Umbilical cord (tissue), 2 donors: ENCODE results near the gene OGFR. TPM values are rescaled to one million over a fixed set of nuclear protein-coding genes. Genes with fewer than 3 reads are reported as not detected.
A peak's percentile ranks its signal among the peaks of the same experiment; 100 is the strongest.

Experiments
- DNase-seq: peaks from one replicate; pipeline ENCODE4 v3.0.0-alpha.2; 2015; ENCODE audit warnings: low spot score
- total RNA-seq: library from RNA; depleted of rRNA; stranded (reverse); fragments of >200 nt; gene quantifications from one replicate; pipeline ENCODE4 v1.2.3, GENCODE V29; 2014; ENCODE audit warnings: low replicate concordance; ENCODE audit not compliant: insufficient read depth

The OGFR gene
- total RNA-seq, 1 donor from 2014 or later, result 13.7 TPM

GRCh38 chr20:62799459-62799858, 5.2 kb upstream of the OGFR start:
- no peak for DNase-seq

DNA sequence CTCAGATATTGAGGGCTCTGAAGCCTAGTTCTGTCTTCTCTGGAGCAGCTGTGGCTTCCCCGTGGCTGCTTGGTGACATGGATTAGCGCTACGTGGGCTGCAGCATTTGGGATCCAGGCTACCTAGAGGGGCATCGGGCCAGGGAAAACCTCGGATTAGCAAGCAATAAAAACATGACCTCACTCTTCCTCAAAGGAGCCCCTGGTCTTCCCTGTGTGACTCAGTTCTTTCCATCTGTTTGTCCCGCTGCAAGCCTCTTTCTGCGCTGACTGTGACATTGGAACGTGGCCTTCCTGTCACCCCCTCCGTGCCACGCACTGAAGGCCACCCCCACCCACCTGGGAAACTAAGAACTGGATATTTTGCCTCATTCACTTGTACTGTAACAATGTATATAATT, 4.8 kb upstream of the OGFR start:
- no peak for DNase-seq

DNA sequence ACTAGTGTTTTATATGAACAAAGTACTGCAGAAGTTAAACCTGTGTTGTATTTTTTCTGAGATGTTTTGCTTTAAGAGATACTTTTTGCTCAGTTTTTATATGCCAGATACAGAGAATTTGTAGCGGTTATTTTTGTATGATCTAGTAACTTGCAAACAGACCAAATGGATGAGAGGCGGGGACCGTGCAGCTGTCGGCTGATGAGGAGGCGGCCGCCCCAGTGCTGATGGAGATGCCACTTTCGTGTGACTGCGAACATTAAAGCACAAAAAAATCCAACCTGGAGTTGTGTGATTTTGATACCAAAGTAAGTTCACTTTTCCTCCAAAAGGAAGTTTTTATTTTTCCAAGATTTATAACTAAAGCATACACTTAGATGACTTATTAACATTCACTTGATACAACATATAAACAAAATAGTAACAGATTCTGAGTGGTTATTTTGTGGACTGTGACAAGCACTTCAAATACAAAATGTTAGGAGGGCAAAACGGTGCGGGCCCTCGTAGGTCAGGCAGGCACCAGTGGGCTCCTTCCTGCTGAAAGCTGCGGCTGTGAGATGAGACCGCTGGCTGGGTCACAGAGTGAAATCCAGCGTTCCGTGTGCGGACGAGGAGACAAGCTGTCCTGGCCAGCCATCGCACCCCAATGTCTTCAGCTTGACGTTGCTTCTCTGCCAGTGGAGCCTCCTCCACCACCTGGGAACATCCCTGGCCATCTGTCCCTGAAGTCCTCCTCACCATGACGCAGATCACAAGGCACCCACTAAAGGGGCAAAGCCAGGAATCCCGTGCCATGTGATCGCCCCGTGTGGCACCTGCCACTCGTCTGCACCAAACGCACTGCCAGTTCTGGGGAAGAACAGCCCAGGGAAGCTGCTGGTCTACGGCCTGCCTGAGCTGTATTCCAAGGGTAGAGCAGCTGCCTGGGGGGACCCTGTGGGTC, 4.0 kb upstream of the OGFR start:
- no peak for DNase-seq

- no peak for DNase-seq
Observed at GRCh38 chr20:62801284-62802010, 3.2 kb upstream of the OGFR start.

DNA sequence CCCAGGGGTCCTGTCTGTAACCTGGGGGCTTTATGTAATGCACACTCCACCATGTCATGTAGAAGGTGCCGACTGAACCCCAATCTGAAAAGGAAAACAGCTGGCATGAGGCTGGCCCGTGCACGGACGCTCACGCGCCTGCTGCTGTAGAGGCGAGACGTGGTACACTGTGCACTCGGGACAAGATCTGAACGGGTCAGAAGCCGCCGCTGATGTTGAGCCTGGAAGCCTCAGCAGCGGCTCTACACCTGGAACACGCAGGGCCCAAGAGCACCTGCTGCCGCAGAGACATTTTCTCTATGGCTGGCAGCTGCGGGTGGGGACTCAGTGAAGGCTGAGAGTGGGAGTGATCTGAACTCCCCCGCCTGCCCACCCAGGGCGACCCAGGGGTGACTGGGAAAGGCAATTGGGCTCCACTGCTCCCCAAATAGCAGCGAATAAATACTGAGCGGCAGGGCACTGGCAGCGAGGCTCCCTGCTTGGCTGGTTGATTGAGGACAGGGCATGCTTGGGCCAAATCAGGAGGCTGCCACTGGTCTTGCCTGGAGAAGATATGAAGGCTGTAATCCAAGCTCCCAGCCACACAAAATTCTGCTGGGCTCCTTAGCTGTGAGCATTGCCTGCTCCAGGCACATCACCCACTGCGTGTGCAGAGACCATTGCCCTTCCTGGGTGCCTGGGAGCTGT, 2.5 kb upstream of the OGFR start:
- DNase-seq, result no peak

GRCh38 chr20:62804021-62804626, 511 bp upstream of the OGFR start:
- DNase-seq, result no peak

- no peak for DNase-seq
Observed at GRCh38 chr20:62805155-62805710, 598 bp downstream of the OGFR start.

GRCh38 chr20:62805711-62806382, 1.2 kb downstream of the OGFR start:
- no peak for DNase-seq

DNA sequence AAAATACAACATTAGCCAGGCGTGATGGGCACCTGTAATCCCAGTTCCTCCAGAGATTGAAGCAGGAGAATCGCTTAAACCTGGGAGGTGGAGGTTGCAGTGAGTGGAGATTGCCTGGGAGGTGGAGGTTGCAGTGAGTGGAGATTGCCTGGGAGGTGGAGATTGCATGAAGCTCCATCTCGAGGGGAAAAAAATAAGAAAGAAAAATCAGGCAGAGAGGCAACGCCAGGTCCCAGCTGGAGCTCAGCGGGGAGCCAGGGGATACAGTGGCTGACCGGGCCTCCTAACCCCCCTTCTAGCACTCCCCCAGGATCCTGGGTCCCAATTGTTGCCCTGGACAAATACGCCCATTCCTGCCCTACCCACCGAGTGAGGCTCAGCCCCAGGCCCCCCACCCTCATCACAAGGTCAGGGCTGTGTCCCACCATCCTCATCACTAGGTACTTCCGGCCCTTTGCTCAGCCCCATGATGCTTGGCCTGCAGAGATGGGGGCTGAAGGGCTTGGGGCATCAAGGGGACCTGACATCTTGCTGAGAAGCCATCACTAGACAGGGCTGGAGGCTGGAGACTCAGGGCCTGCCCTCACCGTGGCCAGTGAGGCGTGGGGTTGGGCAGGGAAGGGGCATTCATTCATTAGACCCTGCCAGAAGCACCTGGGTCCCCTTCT, 1.9 kb downstream of the OGFR start:
- no peak for DNase-seq

DNA sequence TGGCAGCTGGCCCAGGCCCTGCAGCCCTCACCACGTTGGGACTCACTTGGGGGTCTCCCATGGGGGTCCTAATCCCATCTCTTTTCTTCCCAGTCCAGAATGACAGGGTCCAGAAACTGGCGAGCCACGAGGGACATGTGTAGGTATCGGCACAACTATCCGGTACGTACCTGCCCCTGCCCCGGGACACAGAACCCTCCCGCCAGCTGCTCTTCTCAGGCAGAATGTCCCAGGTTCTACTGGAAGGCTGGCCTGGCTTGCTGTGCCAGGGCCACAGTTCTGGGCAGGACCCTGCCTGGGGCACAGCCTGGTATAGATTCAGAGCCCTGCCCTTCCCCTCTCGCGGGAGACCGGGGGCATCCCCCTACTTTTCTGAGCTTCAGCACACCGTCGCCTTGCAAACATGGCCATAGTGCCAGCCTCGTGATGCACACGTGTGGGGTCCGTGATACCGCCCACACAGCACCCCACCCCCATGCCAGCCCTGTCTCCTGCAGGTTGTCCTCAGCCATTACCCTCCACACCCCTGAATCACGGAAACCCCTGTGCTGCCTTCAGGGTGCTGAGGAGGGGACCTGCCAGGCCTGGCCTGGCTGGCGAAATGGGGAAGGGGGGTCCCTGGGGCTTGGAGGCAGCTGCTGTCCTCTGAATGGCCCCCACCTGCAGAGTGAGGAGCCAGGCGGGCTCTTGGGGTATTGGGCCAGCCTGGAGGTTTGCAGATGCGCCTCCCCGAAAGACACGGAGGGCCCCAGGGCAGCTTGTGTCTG, 3.0 kb downstream of the OGFR start:
- DNase-seq, result no peak

DNA sequence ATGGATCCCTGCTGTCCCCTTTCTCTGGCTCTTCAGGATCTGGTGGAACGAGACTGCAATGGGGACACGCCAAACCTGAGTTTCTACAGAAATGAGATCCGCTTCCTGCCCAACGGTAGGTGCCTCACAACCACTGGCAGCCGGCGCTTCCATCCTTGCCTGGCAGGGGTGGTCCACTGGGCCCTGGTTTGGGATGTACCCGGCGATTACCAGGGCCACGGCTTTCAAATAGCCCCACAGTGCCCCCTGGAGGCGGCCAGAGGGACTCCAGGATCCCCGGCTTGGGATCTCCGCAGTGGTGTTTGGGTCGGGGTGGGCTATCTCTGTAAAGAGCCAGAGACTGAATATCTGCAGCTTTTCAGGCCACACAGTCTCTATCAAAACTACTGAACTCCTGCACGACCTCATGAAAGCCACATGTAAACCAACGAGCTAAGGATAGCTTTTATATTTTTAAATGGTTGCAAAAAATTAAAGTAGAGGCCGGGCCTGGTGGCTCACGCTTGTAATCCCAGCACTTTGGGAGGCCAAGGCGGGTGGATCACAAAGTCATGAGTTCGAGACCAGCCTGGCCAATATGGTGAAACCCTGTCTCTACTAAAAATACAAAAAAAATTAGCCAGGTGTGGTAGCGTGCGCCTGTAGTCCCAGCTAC, 3.7 kb downstream of the OGFR start:
- DNase-seq, result peak; percentile 55

- DNase-seq, result no peak
Observed at GRCh38 chr20:62809530-62810428, 5.1 kb downstream of the OGFR start.

DNA sequence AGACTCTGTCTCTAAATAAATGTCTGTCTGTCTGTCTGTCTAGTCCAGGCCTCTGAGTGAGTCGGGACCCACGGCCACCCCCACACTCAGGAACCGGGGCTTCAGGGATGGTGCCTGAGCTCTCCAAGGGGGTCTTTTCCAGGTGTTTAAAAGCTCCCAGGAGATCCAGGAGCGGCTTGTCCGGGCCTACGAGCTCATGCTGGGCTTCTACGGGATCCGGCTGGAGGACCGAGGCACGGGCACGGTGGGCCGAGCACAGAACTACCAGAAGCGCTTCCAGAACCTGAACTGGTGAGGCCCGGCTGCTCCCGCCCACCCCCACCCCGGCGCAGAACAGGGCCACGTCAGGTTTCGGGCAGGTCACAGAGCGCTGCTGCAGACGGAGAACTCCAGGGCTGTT, 6.7 kb downstream of the OGFR start:
- DNase-seq, result no peak

GRCh38 chr20:62811720-62812119, 7.1 kb downstream of the OGFR start:
- DNase-seq, result no peak

GRCh38 chr20:62812181-62812906, 7.7 kb downstream of the OGFR start:
- DNase-seq, result no peak

- no peak for DNase-seq
Observed at GRCh38 chr20:62812907-62813200, 8.2 kb downstream of the OGFR start.

- no peak for DNase-seq
Observed at GRCh38 chr20:62813588-62813987, 9.0 kb downstream of the OGFR start.
